Karpas-422 (cell line): ENCODE results near the gene TCP11L2. TPM values are rescaled to one million over a fixed set of nuclear protein-coding genes. Genes with fewer than 3 reads are reported as not detected.

Experiments used
- DNase-seq: peaks from one replicate; pipeline ENCODE4 v3.0.0-alpha.2; 2015
- H2AFZ ChIP-seq: fragments of 200-600 bp; sonication (generic); 2 replicates; pipeline ENCODE4 v1.6.1; 2014; ENCODE audit warnings: antibody characterized with exemption, low read length, mixed read lengths
- H3K27ac ChIP-seq: fragments of 200-600 bp; sonication (generic); 2 replicates; pipeline ENCODE4 v1.5.1; 2014; ENCODE audit warnings: mild to moderate bottlenecking, low read length, moderate library complexity
- H3K27me3 ChIP-seq: fragments of 200-600 bp; sonication (generic); 2 replicates; pipeline ENCODE4 v1.6.1; 2014; ENCODE audit warnings: low read length, mixed read lengths
- H3K36me3 ChIP-seq: fragments of 200-600 bp; sonication (generic); 2 replicates; pipeline ENCODE4 v1.6.1; 2014; ENCODE audit warnings: low read length, mixed read lengths; ENCODE audit not compliant: insufficient read depth
- H3K4me1 ChIP-seq: fragments of 200-600 bp; sonication (generic); 2 replicates; pipeline ENCODE4 v1.6.1; 2014; ENCODE audit warnings: mild to moderate bottlenecking, low read length, mixed read lengths
- H3K4me2 ChIP-seq: fragments of 200-600 bp; sonication (generic); 2 replicates; pipeline ENCODE4 v1.6.1; 2014; ENCODE audit warnings: low read length, low read depth, mild to moderate bottlenecking; ENCODE audit not compliant: poor library complexity, severe bottlenecking
- H3K4me3 ChIP-seq: fragments of 200-600 bp; sonication (generic); 2 replicates; pipeline ENCODE4 v1.5.1; 2014; ENCODE audit warnings: mild to moderate bottlenecking, antibody characterized with exemption, low read length, mixed read lengths
- H3K79me2 ChIP-seq: fragments of 200-600 bp; sonication (generic); 2 replicates; pipeline ENCODE4 v1.6.1; 2014; ENCODE audit warnings: mild to moderate bottlenecking, low read length, mixed read lengths
- H3K9ac ChIP-seq: fragments of 200-600 bp; sonication (generic); 2 replicates; pipeline ENCODE4 v1.6.0; 2014; ENCODE audit warnings: low read length
- H3K9me2 ChIP-seq: fragments of 200-600 bp; sonication (generic), shearing (Covaris generic); replicated peaks from 2 replicates; pipeline ENCODE4 v1.6.0; 2014; ENCODE audit warnings: mild to moderate bottlenecking, low read length, moderate library complexity; ENCODE audit not compliant: insufficient read depth
- H3K9me3 ChIP-seq: fragments of 300-700, 200-600 bp; sonication (generic); 2 replicates; pipeline ENCODE4 v1.6.1; 2014; ENCODE audit warnings: low read length, mixed read lengths
- H4K20me1 ChIP-seq: fragments of 200-600 bp; sonication (generic); 2 replicates; pipeline ENCODE4 v1.6.1; 2014; ENCODE audit warnings: mild to moderate bottlenecking, antibody characterized with exemption, low read length, low read depth; ENCODE audit not compliant: insufficient read depth
- total RNA-seq: library from RNA; depleted of rRNA; stranded (reverse); fragments of >200 nt; shearing (Covaris generic); gene quantifications from 2 replicates; pipeline ENCODE4 v1.2.3, GENCODE V29; 2014; ENCODE audit warnings: low replicate concordance

The TCP11L2 gene
- total RNA-seq, 1 experiment from 2014 or later, result 55.9 TPM

DNA sequence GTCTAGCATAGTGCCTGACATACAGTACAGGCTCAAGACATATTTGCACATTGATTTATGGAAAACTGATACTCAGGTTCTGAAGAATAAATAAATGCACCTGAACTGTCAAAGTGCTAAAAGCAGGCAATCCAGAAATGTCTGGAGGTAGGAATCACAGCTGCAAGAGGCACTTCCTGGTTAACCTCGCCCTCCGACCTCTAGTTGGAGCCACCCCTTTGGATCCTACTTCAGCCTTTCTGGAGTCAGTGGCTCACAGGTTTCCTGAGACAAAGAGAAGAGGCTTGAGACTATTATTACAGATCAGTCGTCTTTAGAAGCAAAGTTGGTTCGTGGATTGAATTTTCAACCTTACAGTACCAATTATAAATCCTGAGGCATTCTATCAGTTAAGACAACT is 13.0 kb downstream of the TCP11L2 start:
- peaks cover 16% of the 10 kb centered on the region for H3K36me3 ChIP-seq

DNA sequence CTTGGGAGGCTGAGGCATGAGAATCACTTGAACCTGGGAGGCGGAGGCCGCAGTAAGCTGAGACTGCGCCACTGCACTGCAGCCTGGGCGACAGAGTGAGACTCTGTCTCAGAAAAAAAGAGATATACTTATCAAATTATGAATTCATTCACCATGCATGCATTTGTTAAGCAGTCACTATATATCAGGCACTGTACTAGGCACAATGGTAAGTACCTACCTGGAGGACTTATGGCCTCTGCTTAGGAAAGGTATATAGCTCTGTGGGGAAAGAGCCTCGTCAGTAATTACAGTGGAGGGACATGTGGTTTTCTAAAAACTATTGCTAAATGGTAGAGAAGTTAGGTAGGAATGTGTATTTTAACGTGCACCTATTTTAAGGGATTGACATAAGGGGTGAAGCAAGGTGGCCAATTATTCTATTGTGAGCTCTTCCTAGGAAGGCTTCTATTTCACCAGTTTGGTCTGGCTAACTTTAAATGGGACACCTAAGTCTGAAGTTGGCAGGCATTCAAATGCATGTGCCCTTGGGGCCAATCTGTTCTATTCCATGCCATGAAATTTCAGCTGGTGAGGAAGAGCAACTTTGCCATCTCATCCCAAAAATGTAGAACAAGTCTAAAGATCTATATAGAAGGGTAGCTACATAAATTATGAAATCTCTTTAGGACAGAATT is 15.0 kb downstream of the TCP11L2 start:
- Histone ChIP-seq H3K9me3 (no peaks in the 10 kb centered on the region), H3K27me3 (no peaks in the 10 kb centered on the region), H3K27ac (peak overlapping the region; percentile 14; the same call in 1 of the 2 replicates), H3K9ac (no peak overlapping the region), H3K4me1 (peaks cover 6% of the 10 kb centered on the region), H3K79me2 (no peaks in the 10 kb centered on the region), H3K36me3 (peaks cover 16% of the 10 kb centered on the region), H3K4me2 (no peak overlapping the region), H3K4me3 (no peak overlapping the region), H3K9me2 (no peaks in the 10 kb centered on the region), H4K20me1 (no peaks in the 10 kb centered on the region), H2AFZ (no peak overlapping the region)
- no peak for DNase-seq

More for the DNA sequence above, 13.0 kb downstream of the TCP11L2 start:
- no peak overlapping the region for H3K4me3 ChIP-seq
- no peak overlapping the region for H3K27ac ChIP-seq
- H3K9me2 ChIP-seq, result no peaks in the 10 kb centered on the region
- H2AFZ ChIP-seq, result no peak overlapping the region
- no peak overlapping the region for H3K9ac ChIP-seq
- H4K20me1 ChIP-seq, result no peaks in the 10 kb centered on the region
- no peaks in the 10 kb centered on the region for H3K79me2 ChIP-seq
- H3K4me2 ChIP-seq, result no peak overlapping the region
- H3K27me3 ChIP-seq, result no peaks in the 10 kb centered on the region
- H3K4me1 ChIP-seq, result peaks cover 23% of the 10 kb centered on the region
- H3K9me3 ChIP-seq, result no peaks in the 10 kb centered on the region
- DNase-seq, result no peak

DNA sequence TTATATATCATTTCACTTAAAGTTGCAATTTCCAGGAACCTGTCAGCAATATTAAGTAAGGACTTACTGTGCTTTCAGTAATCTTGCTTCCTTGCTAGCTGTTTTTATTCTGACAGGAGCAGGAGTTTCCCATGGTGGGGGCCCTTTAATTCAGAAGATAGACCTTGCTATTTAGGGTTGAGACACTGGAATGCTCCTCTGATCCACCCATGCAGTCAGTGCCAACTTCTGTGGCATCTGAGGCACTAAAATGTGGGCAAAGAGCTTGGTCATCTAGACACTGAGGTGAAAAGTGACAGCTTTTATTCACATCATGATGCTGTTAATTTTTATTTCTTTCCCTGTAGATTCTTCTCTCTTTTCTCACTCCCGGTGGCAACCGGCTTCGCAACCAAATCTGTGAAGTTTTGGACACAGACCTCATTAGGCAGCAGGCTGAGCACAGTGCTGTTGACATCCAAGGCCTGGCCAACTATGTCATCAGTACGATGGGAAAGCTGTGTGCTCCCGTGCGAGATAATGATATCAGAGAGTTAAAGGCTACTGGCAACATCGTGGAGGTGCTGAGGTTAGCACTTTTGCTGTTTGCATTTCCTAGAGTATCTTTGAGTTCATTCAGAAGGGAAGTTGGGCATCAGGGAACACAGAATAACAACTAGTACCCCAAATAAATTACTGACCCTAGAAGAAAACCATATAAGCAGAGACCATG is 18.8 kb downstream of the TCP11L2 start:
- no peaks in the 10 kb centered on the region for H3K79me2 ChIP-seq
- no peak overlapping the region for H2AFZ ChIP-seq
- H3K36me3 ChIP-seq, result peaks cover 25% of the 10 kb centered on the region
- DNase-seq, result no peak
- H3K9me2 ChIP-seq, result no peaks in the 10 kb centered on the region
- H3K9ac ChIP-seq, result no peak overlapping the region
- peaks cover 19% of the 10 kb centered on the region for H3K4me1 ChIP-seq
- no peak overlapping the region for H3K27ac ChIP-seq
- no peak overlapping the region for H3K4me2 ChIP-seq
- no peaks in the 10 kb centered on the region for H4K20me1 ChIP-seq
- H3K9me3 ChIP-seq, result no peaks in the 10 kb centered on the region
- H3K4me3 ChIP-seq, result no peak overlapping the region
- no peaks in the 10 kb centered on the region for H3K27me3 ChIP-seq

DNA sequence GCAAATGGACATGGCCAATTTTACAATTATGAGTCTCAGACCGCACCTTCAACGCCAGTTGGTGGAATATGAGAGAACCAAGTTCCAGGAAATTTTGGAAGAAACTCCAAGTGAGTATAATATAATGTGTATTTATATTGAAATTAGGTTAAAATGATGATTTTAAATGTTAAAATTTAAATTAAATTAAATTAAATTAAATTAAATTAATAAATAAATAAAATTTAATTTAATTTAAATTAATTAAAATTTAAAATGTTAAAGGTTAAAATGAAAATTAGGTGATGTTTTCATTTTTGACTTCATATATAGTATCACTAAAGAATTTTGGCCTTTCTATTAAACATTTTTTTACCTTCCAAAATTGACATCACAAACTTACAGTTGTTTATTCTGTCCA is 21.0 kb downstream of the TCP11L2 start:
- no peaks in the 10 kb centered on the region for H3K79me2 ChIP-seq
- no peak overlapping the region for H3K27ac ChIP-seq
- no peak overlapping the region for H3K4me2 ChIP-seq
- H3K4me1 ChIP-seq, result peaks cover 35% of the 10 kb centered on the region
- H4K20me1 ChIP-seq, result no peaks in the 10 kb centered on the region
- no peaks in the 10 kb centered on the region for H3K9me3 ChIP-seq
- no peak overlapping the region for H2AFZ ChIP-seq
- no peaks in the 10 kb centered on the region for H3K9me2 ChIP-seq
- no peaks in the 10 kb centered on the region for H3K27me3 ChIP-seq
- H3K9ac ChIP-seq, result no peak overlapping the region
- H3K4me3 ChIP-seq, result no peak overlapping the region
- no peak for DNase-seq
- H3K36me3 ChIP-seq, result peaks cover 22% of the 10 kb centered on the region

DNA sequence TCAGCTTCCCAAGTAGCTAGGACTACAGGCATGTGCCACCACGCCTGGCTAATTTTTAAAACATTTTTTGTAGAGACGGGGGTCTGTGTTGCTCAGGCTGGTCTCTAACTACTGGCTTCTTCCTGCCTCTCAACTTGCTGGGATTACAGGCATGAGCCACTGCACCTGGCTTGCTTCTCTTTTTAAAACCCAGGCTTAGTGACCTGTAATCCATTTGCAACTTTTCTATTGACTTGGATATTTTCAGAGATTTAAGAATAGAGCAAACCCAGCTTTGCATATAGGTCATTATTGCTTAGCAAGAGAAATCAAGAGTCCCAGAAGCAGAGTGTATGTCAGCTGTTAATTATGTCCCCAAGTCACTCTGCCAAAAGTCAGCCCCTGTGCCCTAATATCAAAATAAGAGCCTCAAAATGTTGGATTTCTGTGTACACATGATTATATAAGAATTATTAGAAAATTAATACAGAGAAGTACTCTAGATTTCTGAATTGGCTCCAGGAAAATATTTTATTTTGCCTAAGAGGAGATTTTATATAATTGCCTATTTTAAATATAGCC is 24.9 kb downstream of the TCP11L2 start:
- Histone ChIP-seq H3K27me3 (no peaks in the 10 kb centered on the region), H3K4me1 (peaks cover 72% of the 10 kb centered on the region), H3K9me3 (peaks cover 2% of the 10 kb centered on the region; the same call in 1 of the 2 replicates), H3K36me3 (peaks cover 22% of the 10 kb centered on the region), H3K9me2 (no peaks in the 10 kb centered on the region), H3K27ac (peak overlapping the region; percentile 93), H4K20me1 (no peaks in the 10 kb centered on the region), H2AFZ (no peak overlapping the region), H3K79me2 (no peaks in the 10 kb centered on the region), H3K4me3 (peak overlapping the region; percentile 36), H3K4me2 (peak overlapping the region; percentile 74), H3K9ac (peak overlapping the region; percentile 45)
- peak; percentile 84 for DNase-seq

DNA sequence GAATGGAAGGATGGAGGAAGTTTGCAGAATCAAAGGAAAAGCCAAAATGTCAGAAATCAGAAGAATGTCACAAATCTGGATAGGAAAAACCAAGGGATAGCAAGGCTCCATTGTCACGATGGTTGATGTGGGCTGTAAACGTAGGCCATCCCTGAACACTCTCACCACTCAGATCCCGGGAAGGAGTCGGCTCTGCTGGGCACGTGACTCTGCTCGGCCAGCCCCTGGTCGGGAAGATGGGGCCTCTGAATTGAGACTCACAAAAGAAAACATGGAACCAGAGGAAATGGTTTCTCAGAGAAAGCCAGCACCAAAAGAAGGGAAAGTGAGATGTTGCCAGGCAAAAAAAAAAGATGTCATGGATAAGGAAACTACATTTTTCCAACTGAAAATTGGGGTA is 26.2 kb downstream of the TCP11L2 start:
- peaks cover 15% of the 10 kb centered on the region for H3K36me3 ChIP-seq
- H4K20me1 ChIP-seq, result no peaks in the 10 kb centered on the region

DNA sequence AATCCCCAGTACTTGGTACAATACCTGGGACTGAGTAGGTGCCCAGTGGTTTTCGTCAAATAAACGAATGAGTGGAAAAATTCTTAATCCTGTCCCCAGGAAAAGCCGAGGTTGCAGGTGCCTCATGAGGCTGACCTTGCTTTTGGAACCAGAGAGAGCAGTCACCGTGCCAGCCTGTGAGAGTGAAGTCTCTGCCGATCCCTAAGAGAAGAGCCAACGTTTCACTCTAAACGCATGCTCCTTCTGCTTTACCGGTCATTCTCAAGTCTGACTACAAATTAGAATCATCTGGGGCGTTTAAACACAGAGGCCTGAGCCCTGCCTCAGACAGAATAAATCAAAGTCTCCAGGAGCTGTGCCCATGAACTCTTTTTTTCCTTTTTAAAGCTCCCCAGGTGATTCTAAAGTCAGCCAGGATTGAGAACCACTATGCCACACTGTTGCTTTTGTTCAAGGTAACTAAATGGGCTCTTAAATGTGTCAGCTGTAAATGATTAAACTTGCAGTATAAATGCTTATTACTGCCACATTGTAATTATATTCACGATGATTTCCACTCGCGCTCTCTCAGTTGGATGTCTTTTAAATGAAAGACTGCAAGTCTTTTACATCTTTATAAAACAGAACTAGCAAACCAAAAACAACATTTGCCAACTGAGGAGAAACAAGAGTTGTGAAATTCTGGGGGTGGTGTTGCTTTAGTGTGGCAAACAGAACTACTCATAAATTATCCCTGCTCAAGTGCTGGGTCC is 26.9 kb downstream of the TCP11L2 start:
- Histone ChIP-seq H3K36me3 (peaks cover 9% of the 10 kb centered on the region; the same call in 1 of the 2 replicates), H3K9ac (no peak overlapping the region), H3K27me3 (no peaks in the 10 kb centered on the region), H3K4me3 (no peak overlapping the region), H3K9me3 (peaks cover 3% of the 10 kb centered on the region; the same call in 1 of the 2 replicates), H3K27ac (peak overlapping the region; percentile 40; the same call in 1 of the 2 replicates), H4K20me1 (no peaks in the 10 kb centered on the region), H3K79me2 (no peaks in the 10 kb centered on the region), H3K9me2 (no peaks in the 10 kb centered on the region), H2AFZ (no peak overlapping the region), H3K4me1 (peaks cover 86% of the 10 kb centered on the region), H3K4me2 (no peak overlapping the region)
- DNase-seq, result no peak

More for the DNA sequence above, 26.2 kb downstream of the TCP11L2 start:
- H3K4me2 ChIP-seq, result no peak overlapping the region
- no peak for DNase-seq
- H3K9me2 ChIP-seq, result no peaks in the 10 kb centered on the region
- no peaks in the 10 kb centered on the region for H3K27me3 ChIP-seq
- peaks cover 84% of the 10 kb centered on the region for H3K4me1 ChIP-seq
- H3K9me3 ChIP-seq, result peaks cover 3% of the 10 kb centered on the region; the same call in 1 of the 2 replicates
- peak overlapping the region; percentile 93 for H3K27ac ChIP-seq
- H3K9ac ChIP-seq, result no peak overlapping the region
- H2AFZ ChIP-seq, result no peak overlapping the region
- no peaks in the 10 kb centered on the region for H3K79me2 ChIP-seq
- no peak overlapping the region for H3K4me3 ChIP-seq
